ENCODE measurements around the gene ZBTB18. TPM values are rescaled to one million over a fixed set of nuclear protein-coding genes. Genes with fewer than 3 reads are reported as not detected.

Gene ZBTB18
- total and polyA plus RNA-seq, 2 experiments from 2014 or later: 1.5 to 16.0 TPM

DNA sequence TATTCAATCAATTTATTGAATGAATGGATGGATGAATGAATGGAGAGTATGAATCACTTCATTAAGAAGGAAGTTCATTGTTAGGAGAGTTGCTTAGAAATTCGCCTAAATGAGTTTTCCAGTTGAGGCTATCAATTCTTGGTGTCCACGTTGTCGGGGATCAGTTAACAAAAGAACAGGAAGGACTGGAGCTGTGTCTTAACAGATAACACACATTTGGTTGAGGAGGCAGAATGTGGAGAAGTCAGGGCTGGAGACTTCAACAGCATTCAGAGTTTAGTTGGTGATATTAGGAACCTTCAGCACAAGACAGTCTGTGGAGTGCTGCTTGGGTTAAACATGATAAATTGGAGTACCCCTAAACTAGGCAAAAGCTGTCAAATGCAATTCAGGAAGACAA lies 33.7 kb downstream of the ZBTB18 start:
- Histone ChIP-seq H3K4me3 (no peak overlapping the region), H3K9me3 (ENCODE audit: low read depth) (no peaks in the 10 kb centered on the region), H3K27ac (no peak overlapping the region), H3K27me3 (no peaks in the 10 kb centered on the region), H3K4me1 (ENCODE audit: low read depth) (peaks cover 5% of the 10 kb centered on the region), H3K36me3 (no peaks in the 10 kb centered on the region)
- DNase-seq (ENCODE audit: low read depth in 1 of 2, low spot score in 1 of 2): no peak
- TF ChIP-seq, protein P1, sequence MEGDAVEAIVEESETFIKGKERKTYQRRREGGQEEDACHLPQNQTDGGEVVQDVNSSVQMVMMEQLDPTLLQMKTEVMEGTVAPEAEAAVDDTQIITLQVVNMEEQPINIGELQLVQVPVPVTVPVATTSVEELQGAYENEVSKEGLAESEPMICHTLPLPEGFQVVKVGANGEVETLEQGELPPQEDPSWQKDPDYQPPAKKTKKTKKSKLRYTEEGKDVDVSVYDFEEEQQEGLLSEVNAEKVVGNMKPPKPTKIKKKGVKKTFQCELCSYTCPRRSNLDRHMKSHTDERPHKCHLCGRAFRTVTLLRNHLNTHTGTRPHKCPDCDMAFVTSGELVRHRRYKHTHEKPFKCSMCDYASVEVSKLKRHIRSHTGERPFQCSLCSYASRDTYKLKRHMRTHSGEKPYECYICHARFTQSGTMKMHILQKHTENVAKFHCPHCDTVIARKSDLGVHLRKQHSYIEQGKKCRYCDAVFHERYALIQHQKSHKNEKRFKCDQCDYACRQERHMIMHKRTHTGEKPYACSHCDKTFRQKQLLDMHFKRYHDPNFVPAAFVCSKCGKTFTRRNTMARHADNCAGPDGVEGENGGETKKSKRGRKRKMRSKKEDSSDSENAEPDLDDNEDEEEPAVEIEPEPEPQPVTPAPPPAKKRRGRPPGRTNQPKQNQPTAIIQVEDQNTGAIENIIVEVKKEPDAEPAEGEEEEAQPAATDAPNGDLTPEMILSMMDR (IDR thresholded peaks at IDR 0.05; ENCODE audit: low read depth, low read length): no peak

DNA sequence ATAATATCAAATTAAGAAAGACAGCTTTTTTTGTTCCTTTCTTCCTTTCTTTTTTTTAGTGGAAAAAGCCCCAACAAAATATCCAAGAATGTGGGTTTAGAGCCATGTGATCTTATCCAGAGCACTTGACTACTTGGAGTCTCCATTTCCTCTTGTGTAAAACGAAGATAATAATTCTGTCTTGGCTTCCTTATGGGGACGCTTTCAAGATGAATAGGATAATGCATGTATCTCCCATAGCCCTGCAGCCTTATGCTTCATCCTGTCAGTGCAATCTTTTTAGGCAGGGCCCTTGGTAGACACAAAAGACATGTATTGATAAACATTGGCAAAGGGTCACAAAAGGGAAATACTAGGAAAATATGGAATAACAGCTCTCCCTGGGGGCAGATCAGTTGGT lies 34.8 kb downstream of the ZBTB18 start:
- no peaks in the 10 kb centered on the region for H3K9me3 ChIP-seq (ENCODE audit: low read depth)
- DNase-seq (ENCODE audit: low read depth in 1 of 2, low spot score in 1 of 2): no peak
- no peak overlapping the region for H3K4me3 ChIP-seq
- TF ChIP-seq, protein P1 (IDR thresholded peaks at IDR 0.05; ENCODE audit: low read depth, low read length): no peak
- peaks cover 5% of the 10 kb centered on the region for H3K4me1 ChIP-seq (ENCODE audit: low read depth)
- no peak overlapping the region for H3K27ac ChIP-seq
- no peaks in the 10 kb centered on the region for H3K36me3 ChIP-seq
- no peaks in the 10 kb centered on the region for H3K27me3 ChIP-seq

DNA sequence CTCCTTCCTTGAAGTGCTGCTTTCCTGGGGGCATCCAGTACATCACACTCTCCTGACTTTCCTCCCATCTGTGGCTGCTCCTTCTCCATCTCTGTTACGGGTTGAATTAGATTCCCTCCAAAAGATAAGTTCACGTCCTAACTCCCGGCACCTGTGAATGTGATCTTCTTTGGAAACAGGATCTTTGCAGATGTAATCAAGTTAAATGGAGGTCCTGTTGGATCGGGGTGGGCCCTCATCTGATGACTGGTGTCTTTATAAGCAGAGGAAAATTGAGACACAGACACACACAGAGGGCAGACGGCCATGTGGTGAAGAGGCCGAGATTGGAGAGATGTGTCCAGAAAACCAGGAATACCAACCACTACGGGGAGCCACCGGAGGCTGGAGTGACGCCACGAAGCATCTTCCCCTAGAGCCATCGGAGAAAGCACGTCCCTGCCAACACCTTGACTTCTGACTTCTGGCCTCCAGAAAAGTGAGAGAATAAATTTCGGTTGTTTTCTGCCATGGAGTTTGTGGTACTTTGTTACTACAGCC lies 36.0 kb downstream of the ZBTB18 start:
- no peak overlapping the region for H3K27ac ChIP-seq
- DNase-seq (ENCODE audit: low read depth in 1 of 2, low spot score in 1 of 2): no peak
- no peaks in the 10 kb centered on the region for H3K27me3 ChIP-seq
- TF ChIP-seq, protein P1 (IDR thresholded peaks at IDR 0.05; ENCODE audit: low read depth, low read length): no peak
- H3K4me3 ChIP-seq: no peak overlapping the region
- H3K4me1 ChIP-seq (ENCODE audit: low read depth): peaks cover 5% of the 10 kb centered on the region
- no peaks in the 10 kb centered on the region for H3K9me3 ChIP-seq (ENCODE audit: low read depth)
- no peaks in the 10 kb centered on the region for H3K36me3 ChIP-seq

DNA sequence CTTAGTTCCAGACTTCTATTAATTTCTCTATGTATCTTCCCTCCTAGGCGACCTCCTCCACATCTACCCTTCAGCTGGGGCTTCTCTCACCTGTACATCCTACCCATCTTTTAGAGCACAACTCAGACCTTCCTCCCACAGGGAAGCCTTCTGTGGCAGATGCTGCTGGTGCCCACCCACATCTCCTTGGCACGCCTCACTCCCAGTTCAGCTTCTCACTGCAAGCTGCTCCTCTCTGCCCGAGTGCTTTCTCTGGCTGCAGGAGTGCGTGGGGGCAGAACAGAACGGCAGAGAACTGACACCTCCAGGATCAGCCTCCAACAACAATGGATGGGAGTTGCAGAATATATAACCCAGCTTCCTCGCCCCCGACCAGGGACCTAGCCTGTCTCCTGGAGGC lies 36.5 kb downstream of the ZBTB18 start:
- DNase-seq (ENCODE audit: low read depth in 1 of 2, low spot score in 1 of 2): no peak
- TF ChIP-seq, protein P1 (IDR thresholded peaks at IDR 0.05; ENCODE audit: low read depth, low read length): no peak
- Histone ChIP-seq H3K36me3 (no peaks in the 10 kb centered on the region), H3K4me1 (ENCODE audit: low read depth) (peaks cover 5% of the 10 kb centered on the region), H3K4me3 (no peak overlapping the region), H3K27me3 (no peaks in the 10 kb centered on the region), H3K27ac (no peak overlapping the region), H3K9me3 (ENCODE audit: low read depth) (no peaks in the 10 kb centered on the region)

DNA sequence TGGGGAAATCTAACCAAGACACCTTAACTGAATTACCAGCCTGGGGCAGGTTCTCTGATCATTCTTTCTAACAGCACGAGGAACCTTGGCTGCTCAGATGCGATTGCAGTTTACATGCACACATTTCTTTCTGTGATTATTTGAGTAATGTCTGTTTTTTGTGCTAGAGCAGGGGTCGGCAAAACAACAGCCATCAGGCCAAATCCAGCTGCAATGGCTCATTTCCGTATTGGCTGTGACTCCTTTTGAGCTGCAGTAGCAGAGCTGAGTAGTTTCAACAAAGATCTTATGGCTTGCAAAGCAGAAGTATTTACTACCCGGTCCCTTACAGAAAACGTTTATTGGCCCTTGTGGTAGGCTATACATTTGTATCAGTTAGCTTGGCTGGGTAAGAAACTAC lies 37.1 kb downstream of the ZBTB18 start:
- TF ChIP-seq, protein P1 (IDR thresholded peaks at IDR 0.05; ENCODE audit: low read depth, low read length): no peak
- H3K4me1 ChIP-seq (ENCODE audit: low read depth): peaks cover 5% of the 10 kb centered on the region
- no peaks in the 10 kb centered on the region for H3K27me3 ChIP-seq
- no peak for DNase-seq (ENCODE audit: low read depth in 1 of 2, low spot score in 1 of 2)
- H3K36me3 ChIP-seq: no peaks in the 10 kb centered on the region
- H3K27ac ChIP-seq: no peak overlapping the region
- H3K9me3 ChIP-seq (ENCODE audit: low read depth): no peaks in the 10 kb centered on the region
- H3K4me3 ChIP-seq: no peak overlapping the region

Measured in cardiac muscle cell (in vitro differentiated cells and primary cell).